GM18511 (cell line): Measurements from ENCODE around the gene PCDHB7.
"Not testable (repeated sequence)": the region's sequence is repeated elsewhere in the genome, so short reads cannot be mapped to it uniquely, and the experiment has no call there.

Source experiments
- ATAC-seq: cut with Tn5 transposase; IDR thresholded peaks from one replicate; pipeline ENCODE4 v1.9.1; 2021; ENCODE audit warnings: mild to moderate bottlenecking, moderate library complexity; ENCODE audit not compliant: unreplicated experiment

The PCDHB7 gene

GRCh38 chr5:141216035-141216434 lies 43.6 kb downstream of the PCDHB7 start:
- ATAC-seq, result not testable (repeated sequence)

DNA sequence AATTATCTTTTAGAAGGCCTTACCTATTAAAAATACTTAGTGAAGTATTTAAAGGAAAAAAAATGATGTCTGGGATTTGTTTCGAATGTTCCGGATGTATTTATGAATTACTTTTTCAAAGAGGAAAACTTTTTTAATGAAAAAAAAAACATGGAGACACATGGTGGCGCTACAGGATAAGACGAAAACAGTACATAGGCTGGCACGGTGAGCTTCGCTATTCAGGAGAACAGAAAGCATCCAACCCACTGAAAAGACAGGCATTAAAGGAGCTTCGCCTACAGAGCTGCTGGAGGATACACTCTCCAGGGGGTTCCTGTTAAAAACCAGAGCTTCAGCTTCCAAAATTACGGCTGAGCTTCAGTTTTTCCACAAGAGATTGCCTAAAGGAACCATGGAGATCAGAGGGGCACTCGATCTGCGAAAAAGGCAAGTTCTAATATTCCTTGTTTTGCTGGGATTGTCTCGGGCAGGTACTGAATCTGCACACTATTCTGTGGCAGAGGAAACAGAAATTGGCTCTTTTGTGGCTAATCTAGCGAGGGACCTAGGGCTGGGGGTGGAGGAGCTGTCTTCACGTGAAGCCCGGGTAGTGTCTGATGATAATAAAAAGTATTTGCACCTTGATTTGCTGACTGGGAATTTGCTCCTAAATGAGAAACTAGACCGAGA lies 50.8 kb downstream of the PCDHB7 start, which contains the start of gene PCDHB14:
TSS of gene PCDHB14 (plus strand) at position 232 of the 672 bp plus-strand sequence. CDS start at position 395, 163 bp downstream.
- no peak for ATAC-seq

DNA sequence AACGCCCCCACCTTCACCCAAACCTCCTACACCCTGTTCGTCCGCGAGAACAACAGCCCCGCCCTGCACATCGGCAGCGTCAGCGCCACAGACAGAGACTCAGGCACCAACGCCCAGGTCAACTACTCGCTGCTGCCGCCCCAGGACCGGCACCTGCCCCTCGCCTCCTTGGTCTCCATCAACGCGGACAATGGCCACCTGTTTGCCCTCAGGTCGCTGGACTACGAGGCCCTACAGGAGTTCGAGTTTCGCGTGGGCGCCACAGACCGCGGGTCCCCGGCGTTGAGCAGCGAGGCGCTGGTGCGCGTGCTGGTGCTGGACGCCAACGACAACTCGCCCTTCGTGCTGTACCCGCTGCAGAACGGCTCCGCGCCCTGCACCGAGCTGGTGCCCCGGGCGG lies 52.4 kb downstream of the PCDHB7 start:
- not testable (repeated sequence) for ATAC-seq

GRCh38 chr5:141225421-141225820 lies 53.0 kb downstream of the PCDHB7 start:
- not testable (repeated sequence) for ATAC-seq
